Parietal lobe (tissue), 1 donor: ENCODE results near the gene GGACT. TPM values are rescaled to one million over a fixed set of nuclear protein-coding genes. Genes with fewer than 3 reads are reported as not detected.

Experiments used
- total RNA-seq: library from RNA; depleted of rRNA; stranded (reverse); fragments of >200 nt; gene quantifications from one replicate; pipeline ENCODE4 v1.2.3, GENCODE V29; 2014

The GGACT gene
- total RNA-seq, result 0.31 TPM

DNA sequence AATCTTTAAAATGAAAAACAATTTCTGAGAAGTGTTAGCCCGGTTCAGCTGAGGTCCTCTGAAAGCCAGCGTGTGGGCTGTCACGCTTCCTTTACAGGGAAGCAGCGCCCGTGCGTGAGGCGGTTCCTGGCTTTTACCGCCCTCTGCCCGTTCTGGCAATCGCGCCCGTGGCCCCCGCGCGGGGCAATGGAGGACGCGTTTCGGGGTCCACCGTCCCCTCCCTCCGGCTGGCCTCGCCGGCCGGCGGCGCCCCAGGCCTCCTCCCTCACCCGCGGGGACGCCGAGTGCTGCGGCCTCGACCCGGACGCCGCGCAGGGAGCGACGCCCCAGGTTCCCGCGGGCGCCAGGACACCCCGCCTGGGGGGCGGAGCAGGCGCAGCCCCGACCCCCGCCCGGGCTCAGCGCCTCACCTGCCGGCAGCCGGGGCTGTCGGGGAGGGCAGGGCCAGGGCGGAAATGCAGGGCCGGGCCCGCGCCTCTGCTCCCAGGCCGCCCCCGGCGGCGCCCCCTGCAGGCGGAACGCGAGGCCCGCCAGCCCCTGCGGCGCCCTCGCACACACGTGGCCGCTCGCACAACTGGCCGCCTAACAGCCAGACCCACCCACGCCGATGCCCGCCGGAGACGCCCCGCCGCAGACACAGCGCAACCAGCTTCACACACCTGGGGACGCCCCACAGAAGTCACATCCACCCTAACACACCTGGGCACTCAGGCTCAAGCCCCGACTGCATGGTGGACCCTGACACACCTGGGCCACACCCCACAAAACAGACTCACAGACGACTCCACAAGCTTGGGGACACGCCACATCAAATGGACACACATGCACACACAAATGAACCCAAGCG is at the start of gene GGACT:
TSS of gene GGACT (minus strand) at position 459 of the 847 bp plus-strand sequence. CDS start 56,198 bp downstream, outside the sequence.

Other genes starting within 250 kb of the GGACT start
- gene TMTC4, start 86.0 kb upstream of the GGACT start, total RNA-seq, result 114 TPM